Measurements from ENCODE around the gene BOK. TPM values are rescaled to one million over a fixed set of nuclear protein-coding genes. Genes with fewer than 3 reads are reported as not detected.
A peak's percentile ranks its signal among the peaks of the same experiment; 100 is the strongest.

BOK gene
- total RNA-seq, 2 donors from 2014 or later = 11.2 to 25.7 TPM

DNA sequence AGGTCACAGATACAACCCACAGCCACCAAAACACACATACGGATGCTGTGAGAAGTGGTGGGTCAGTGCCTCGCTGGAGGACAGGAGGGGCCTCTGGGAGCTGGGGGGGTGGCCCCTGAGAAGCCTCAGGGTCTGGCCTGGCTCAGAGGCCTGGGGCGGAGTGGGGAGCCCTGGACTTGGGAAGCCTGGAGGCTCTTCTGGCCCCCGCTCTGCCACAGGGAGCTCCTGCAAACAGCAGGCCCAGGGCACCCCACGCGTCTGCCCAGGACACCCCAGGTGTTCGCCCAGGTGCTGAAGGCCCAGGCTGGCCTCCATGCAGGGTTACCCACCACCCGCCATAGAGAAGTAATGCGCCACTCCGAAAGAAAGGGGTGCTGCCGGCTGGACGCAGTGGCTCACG lies 52.5 kb downstream of the BOK start:
- no peak for DNase-seq (ENCODE audit: low spot score)
- Histone ChIP-seq H3K4me3 (no peak overlapping the region), H3K9me3 (no peaks in the 10 kb centered on the region), H3K27ac (peak overlapping the region; percentile 78 to 81), H3K36me3 (peaks cover 4% of the 10 kb centered on the region), H3K4me1 (peaks cover 0 to 29% of the 10 kb centered on the region in 2 donors), H3K27me3 (no peaks in the 10 kb centered on the region)
- TF ChIP-seq, protein P1, sequence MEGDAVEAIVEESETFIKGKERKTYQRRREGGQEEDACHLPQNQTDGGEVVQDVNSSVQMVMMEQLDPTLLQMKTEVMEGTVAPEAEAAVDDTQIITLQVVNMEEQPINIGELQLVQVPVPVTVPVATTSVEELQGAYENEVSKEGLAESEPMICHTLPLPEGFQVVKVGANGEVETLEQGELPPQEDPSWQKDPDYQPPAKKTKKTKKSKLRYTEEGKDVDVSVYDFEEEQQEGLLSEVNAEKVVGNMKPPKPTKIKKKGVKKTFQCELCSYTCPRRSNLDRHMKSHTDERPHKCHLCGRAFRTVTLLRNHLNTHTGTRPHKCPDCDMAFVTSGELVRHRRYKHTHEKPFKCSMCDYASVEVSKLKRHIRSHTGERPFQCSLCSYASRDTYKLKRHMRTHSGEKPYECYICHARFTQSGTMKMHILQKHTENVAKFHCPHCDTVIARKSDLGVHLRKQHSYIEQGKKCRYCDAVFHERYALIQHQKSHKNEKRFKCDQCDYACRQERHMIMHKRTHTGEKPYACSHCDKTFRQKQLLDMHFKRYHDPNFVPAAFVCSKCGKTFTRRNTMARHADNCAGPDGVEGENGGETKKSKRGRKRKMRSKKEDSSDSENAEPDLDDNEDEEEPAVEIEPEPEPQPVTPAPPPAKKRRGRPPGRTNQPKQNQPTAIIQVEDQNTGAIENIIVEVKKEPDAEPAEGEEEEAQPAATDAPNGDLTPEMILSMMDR (IDR thresholded peaks at IDR 0.05) = no peak

DNA sequence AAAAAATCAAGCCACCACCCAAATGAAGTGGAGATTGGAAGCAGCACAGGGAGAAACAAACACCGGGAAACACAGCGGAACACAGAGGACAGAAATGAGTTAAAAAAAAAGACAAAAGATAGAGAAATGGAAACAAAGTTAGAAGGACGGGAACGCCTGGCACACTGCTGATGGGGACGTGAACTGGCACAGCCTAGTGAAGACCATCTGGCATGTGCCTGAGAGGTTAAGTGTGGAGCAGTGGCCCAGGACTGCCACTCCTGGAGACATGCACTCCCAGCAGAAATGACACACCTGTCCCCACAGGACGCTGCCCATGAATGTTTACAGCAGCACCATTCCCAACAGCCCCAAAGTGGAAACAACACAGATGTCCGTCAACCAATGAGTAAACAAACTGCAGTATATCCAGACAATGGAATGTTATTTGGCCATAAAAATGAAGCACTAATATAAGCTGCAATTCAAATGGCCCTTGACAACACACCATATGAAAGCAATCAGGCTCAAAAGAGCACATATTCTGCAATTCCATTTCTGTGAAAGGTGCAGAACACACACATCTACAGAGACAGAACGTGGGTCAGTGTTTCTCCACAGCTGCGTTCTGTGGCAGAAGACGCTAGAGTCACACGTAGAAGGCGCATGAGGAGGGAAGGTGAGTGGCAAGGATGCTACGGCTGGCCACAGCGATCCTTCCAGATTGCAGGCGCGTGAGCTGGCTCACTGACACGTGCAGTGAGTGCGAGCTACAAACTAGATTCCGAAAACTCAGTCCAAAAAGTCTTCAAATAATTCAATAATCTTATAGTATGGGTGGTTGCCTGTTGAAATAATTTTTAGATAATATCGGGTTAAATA lies 53.8 kb downstream of the BOK start:
- H3K4me1 ChIP-seq = peaks cover 0 to 42% of the 10 kb centered on the region in 2 donors
- no peak overlapping the region for H3K4me3 ChIP-seq
- TF ChIP-seq, protein P1 (IDR thresholded peaks at IDR 0.05) = no peak
- H3K9me3 ChIP-seq = no peaks in the 10 kb centered on the region
- H3K27me3 ChIP-seq = no peaks in the 10 kb centered on the region
- H3K27ac ChIP-seq = peak overlapping the region in 1 of 2 donors; percentile 0
- DNase-seq (ENCODE audit: low spot score) = no peak
- H3K36me3 ChIP-seq = no peaks in the 10 kb centered on the region

DNA sequence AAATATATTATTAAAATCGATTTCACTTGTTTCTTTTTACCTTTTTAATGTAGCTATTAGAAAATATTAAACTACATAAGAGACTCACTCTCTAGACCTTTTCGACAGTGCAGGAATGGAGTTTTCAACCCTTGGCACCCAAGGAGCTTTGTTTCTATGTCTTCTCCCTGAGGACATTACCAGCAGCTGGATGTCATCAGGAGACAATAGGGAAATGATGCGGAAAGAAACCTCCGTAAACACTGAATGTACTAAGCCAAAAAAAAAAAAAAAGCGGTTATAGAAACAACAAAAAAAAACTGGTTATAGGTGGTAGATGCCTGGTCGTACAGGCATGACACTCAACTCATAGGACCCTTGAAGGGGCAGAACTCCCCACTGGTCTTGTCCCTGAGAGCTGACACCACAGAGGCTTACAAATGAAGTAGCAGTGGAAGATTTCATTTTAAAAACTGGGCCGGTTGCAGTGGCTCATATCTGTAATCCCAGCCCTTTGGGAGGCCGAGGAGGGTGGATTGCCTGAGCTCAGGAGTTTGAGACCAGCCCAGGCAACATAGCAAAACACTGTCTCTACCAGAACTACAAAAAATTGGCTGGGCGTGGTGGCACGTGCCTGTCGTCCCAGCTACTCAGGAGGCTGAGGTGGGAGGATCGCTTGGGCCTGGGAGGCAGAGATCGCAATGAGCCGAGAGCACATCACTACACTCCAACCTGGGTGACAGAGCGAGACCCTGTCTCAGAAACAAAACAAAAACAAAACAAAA lies 54.7 kb downstream of the BOK start:
- H3K9me3 ChIP-seq = no peaks in the 10 kb centered on the region
- TF ChIP-seq, protein P1 (IDR thresholded peaks at IDR 0.05) = no peak
- no peak for DNase-seq (ENCODE audit: low spot score)
- H3K36me3 ChIP-seq = no peaks in the 10 kb centered on the region
- peak overlapping the region; percentile 0 to 27 for H3K27ac ChIP-seq
- no peak overlapping the region for H3K4me3 ChIP-seq
- no peaks in the 10 kb centered on the region for H3K27me3 ChIP-seq
- H3K4me1 ChIP-seq = peaks cover 0 to 50% of the 10 kb centered on the region in 2 donors

DNA sequence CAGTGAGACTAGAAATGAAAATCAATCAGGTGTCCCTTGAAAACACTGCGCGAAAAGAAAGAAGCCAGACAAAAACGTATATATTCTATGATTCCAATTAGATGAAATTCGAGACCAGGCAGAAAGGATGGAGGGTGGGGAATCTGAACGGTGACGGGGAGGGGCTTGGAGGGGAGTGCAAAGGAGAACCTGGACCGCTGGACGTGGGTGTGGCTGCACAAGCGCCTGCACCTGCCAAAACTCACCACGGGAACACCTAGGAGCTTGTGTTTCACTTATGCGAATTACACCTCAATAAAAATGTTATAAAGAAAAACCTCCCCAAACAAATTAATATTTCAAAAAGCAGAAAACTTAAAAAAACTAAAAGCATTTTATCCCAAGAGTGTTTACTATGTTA lies 56.5 kb downstream of the BOK start:
- Histone ChIP-seq H3K36me3 (no peaks in the 10 kb centered on the region), H3K27ac (no peak overlapping the region), H3K4me1 (peaks cover 0 to 51% of the 10 kb centered on the region in 2 donors), H3K9me3 (no peaks in the 10 kb centered on the region), H3K27me3 (no peaks in the 10 kb centered on the region), H3K4me3 (no peak overlapping the region)
- TF ChIP-seq, protein P1 (IDR thresholded peaks at IDR 0.05) = no peak
- DNase-seq (ENCODE audit: low spot score) = no peak

GRCh38 chr2:241615522-241616052 lies 57.0 kb downstream of the BOK start:
- no peak for DNase-seq (ENCODE audit: low spot score)
- TF ChIP-seq, protein P1 (IDR thresholded peaks at IDR 0.05) = no peak
- H3K27ac ChIP-seq = peak overlapping the region; percentile 59 to 67

More at GRCh38 chr2:241615522-241616052, 57.0 kb downstream of the BOK start:
- Histone ChIP-seq H3K36me3 (no peaks in the 10 kb centered on the region), H3K9me3 (no peaks in the 10 kb centered on the region), H3K27me3 (no peaks in the 10 kb centered on the region), H3K4me1 (peaks cover 0 to 48% of the 10 kb centered on the region in 2 donors), H3K4me3 (no peak overlapping the region)

All from right atrium auricular region (tissue), 2 donors.